HCT116 (cell line): ENCODE results near the gene KIAA1328. TPM values are rescaled to one million over a fixed set of nuclear protein-coding genes. Genes with fewer than 3 reads are reported as not detected.

Experiments used
- ATAC-seq: fragments of 200-7000 bp; cut with Tn5 transposase; 2 replicates; pipeline ENCODE4 v1.9.1; 2020; ENCODE audit warnings: mild to moderate bottlenecking, moderate library complexity
- BruUV-seq: library from RNA; stranded (reverse); fragments of 400-500 nt; replicated peaks from 2 replicates; lab custom pipeline; 2021; lab: Mats Ljungman, UMichigan
- CTCF ChIA-PET: fragments of 300-600 bp; sonication (Branson Sonifier 250); formaldehyde crosslinking; loops from one replicate; lab custom pipeline; 2021; ENCODE audit warnings: antibody characterized with exemption; lab: Charles Lee
- POLR2A ChIA-PET: fragments of 300-600, 350-600 bp; sonication (Branson Sonifier 250); formaldehyde crosslinking; loops from one replicate; lab custom pipeline; 2021; ENCODE audit warnings: antibody characterized with exemption; lab: Charles Lee
- RAD21 ChIA-PET, 2 experiments: fragments of 300-600 bp; sonication (Branson Sonifier 250); formaldehyde crosslinking; loops; one replicate each; lab custom pipeline; 2023; ENCODE audit warnings: low total read pairs in 2 of 2; ENCODE audit not compliant: uncharacterized antibody in 2 of 2, unreplicated experiment in 2 of 2, low non-redundant PET in 1 of 2; lab: Charles Lee
- DNase-seq: peaks from one replicate; pipeline ENCODE4 v3.0.0-alpha.2; 2010; ENCODE audit warnings: low read depth, low spot score
- H2AFZ ChIP-seq: fragments of 200-600 bp; shearing (Covaris generic), sonication (generic); 2 replicates; pipeline ENCODE4 v1.6.1; 2017; ENCODE audit warnings: low read depth, mixed run types, mixed read lengths, antibody characterized with exemption, low read length; ENCODE audit not compliant: poor library complexity, severe bottlenecking
- H3K27ac ChIP-seq: 2 replicates; pipeline ENCODE4 v1.5.1; 2012; ENCODE audit warnings: low read depth, low read length
- H3K27me3 ChIP-seq: fragments of 200-600 bp; sonication (generic); 2 replicates; pipeline ENCODE4 v1.6.1; 2016; ENCODE audit warnings: mixed run types, low read length, mixed read lengths; ENCODE audit not compliant: insufficient read depth
- H3K36me3 ChIP-seq, 2 experiments: fragments of 200-500 bp in 1 of 2; fragments of 200-600 bp in 1 of 2; sonication (Bioruptor generic) in 1 of 2; sonication (generic) in 1 of 2; 2 replicates each; pipeline versions ENCODE4 v1.5.1 to v1.6.1; 2014 to 2016; ENCODE audit warnings: low read length in 2 of 2, inconsistent platforms in 1 of 2, mixed read lengths in 1 of 2, mixed run types in 1 of 2; ENCODE audit not compliant: insufficient read depth in 2 of 2, control insufficient read depth in 1 of 2
- H3K4me1 ChIP-seq, 2 experiments: fragments of 200-600 bp in 1 of 2; sonication (generic) in 1 of 2; 2 replicates each; pipeline versions ENCODE4 v1.5.1 to v1.6.1; 2012 to 2017; ENCODE audit warnings: low read length in 2 of 2, inconsistent platforms in 1 of 2, mild to moderate bottlenecking in 1 of 2, mixed read lengths in 1 of 2, mixed run types in 1 of 2, moderate library complexity in 1 of 2; ENCODE audit not compliant: insufficient read depth in 2 of 2, control insufficient read depth in 1 of 2
- H3K4me2 ChIP-seq: fragments of 200-600 bp; sonication (generic); 2 replicates; pipeline ENCODE4 v1.6.1; 2017; ENCODE audit warnings: mixed run types, low read length, mixed read lengths
- H3K4me3 ChIP-seq, 2 experiments: fragments of 200-600 bp in 1 of 2; sonication (generic) in 1 of 2; replicated peaks in 1 of 2; 2 replicates each; pipeline ENCODE4 v1.5.1; 2011 to 2016; ENCODE audit warnings: low read length in 2 of 2, control low read depth in 1 of 2, low read depth in 1 of 2, mild to moderate bottlenecking in 1 of 2, mixed read lengths in 1 of 2, mixed run types in 1 of 2
- H3K79me2 ChIP-seq: fragments of 200-600 bp; sonication (generic); 2 replicates; pipeline ENCODE4 v1.6.1; 2017; ENCODE audit warnings: mild to moderate bottlenecking, mixed run types, low read length, moderate library complexity, mixed read lengths; ENCODE audit not compliant: insufficient read depth
- H3K9ac ChIP-seq: fragments of 200-600 bp; sonication (generic); 2 replicates; pipeline ENCODE4 v1.6.1; 2016; ENCODE audit warnings: low read length, mixed read lengths
- H3K9me2 ChIP-seq: fragments of 200-600 bp; sonication (generic), shearing (Covaris generic); 2 replicates; pipeline ENCODE4 v1.6.1; 2017; ENCODE audit warnings: mixed run types, mild to moderate bottlenecking, moderate library complexity; ENCODE audit not compliant: insufficient read depth
- H3K9me3 ChIP-seq, 2 experiments: fragments of 200-500 bp in 1 of 2; fragments of 200-600 bp in 1 of 2; sonication (Bioruptor generic) in 1 of 2; sonication (generic) in 1 of 2; 2 replicates each; pipeline ENCODE4 v1.6.1; 2014 to 2017; ENCODE audit warnings: low read length in 2 of 2, mixed read lengths in 2 of 2, inconsistent platforms in 1 of 2, low read depth in 1 of 2, mild to moderate bottlenecking in 1 of 2, mixed run types in 1 of 2, moderate library complexity in 1 of 2; ENCODE audit not compliant: control insufficient read depth in 1 of 2, insufficient read depth in 1 of 2
- H4K20me1 ChIP-seq: fragments of 200-600 bp; sonication (generic), shearing (Covaris generic); 2 replicates; pipeline ENCODE4 v1.6.1; 2017; ENCODE audit warnings: mixed run types, mild to moderate bottlenecking, moderate library complexity; ENCODE audit not compliant: insufficient read depth
- CBX3 ChIP-seq: IDR thresholded peaks from 2 replicates; pipeline ENCODE4 v1.6.1; 2012; ENCODE audit warnings: low read depth
- ELF1 ChIP-seq: IDR thresholded peaks from 2 replicates; pipeline ENCODE4 v1.6.1; 2012; ENCODE audit warnings: low read depth, borderline replicate concordance
- POLR2A ChIP-seq: IDR thresholded peaks from 2 replicates; pipeline ENCODE4 v1.7.0; 2011; ENCODE audit warnings: borderline replicate concordance; ENCODE audit not compliant: insufficient read depth, insufficient read length; ENCODE audit errors: extremely low read depth
- POLR2AphosphoS5 ChIP-seq: IDR thresholded peaks from 2 replicates; pipeline ENCODE4 v1.6.1; 2011; ENCODE audit warnings: mild to moderate bottlenecking, low read depth, low read length, moderate library complexity
- RAD21 ChIP-seq: IDR thresholded peaks from 2 replicates; pipeline ENCODE4 v1.6.1; 2012; ENCODE audit warnings: low read depth, mild to moderate bottlenecking
- SIN3A ChIP-seq: IDR thresholded peaks from 2 replicates; pipeline ENCODE4 v1.6.1; 2012; ENCODE audit warnings: low read depth
- SP1 ChIP-seq: IDR thresholded peaks from 2 replicates; pipeline ENCODE4 v1.6.1; 2012; ENCODE audit warnings: low read depth
- TCF7L2 ChIP-seq: IDR thresholded peaks from 2 replicates; pipeline ENCODE4 v1.7.0; 2011; ENCODE audit warnings: borderline replicate concordance, inconsistent platforms; ENCODE audit not compliant: insufficient read depth, insufficient read length; ENCODE audit errors: extremely low read depth
- YY1 ChIP-seq: IDR thresholded peaks from 2 replicates; pipeline ENCODE4 v1.6.1; 2011; ENCODE audit warnings: low read length, low read depth, moderate library complexity, mild to moderate bottlenecking; ENCODE audit not compliant: insufficient replicate concordance; ENCODE audit errors: extremely low read depth
- ZNF274 ChIP-seq: fragments of 200-500 bp; sonication (Bioruptor generic); IDR thresholded peaks from 2 replicates; pipeline ENCODE4 v1.6.1; 2014; ENCODE audit warnings: mild to moderate bottlenecking, low read depth, low read length, inconsistent platforms
- intact Hi-C: fragments of 100-400 bp; cut with micrococcal nuclease; formaldehyde crosslinking; loops from 2 replicates; pipeline ENCODE4 v1.10.0; 2022
- total RNA-seq: library from RNA; stranded (reverse); gene quantifications from one replicate; pipeline ENCODE4 v1.2.1, GENCODE V29; 2021; ENCODE audit not compliant: unreplicated experiment
- TF ChIP-seq, protein P1 (sequence below): IDR thresholded peaks from 2 replicates; pipeline ENCODE4 v1.6.1; 2012
- TF ChIP-seq, protein P2 (sequence below): IDR thresholded peaks from 2 replicates; pipeline ENCODE4 v1.6.1; 2012; ENCODE audit warnings: low read depth
- TF ChIP-seq, protein P3 (sequence below): IDR thresholded peaks from 2 replicates; pipeline ENCODE4 v1.6.1; 2012
- TF ChIP-seq, protein P4 (sequence below), 3 experiments: fragments of 200-600 bp in 1 of 3; sonication (generic) in 1 of 3; IDR thresholded peaks in 2 of 3; conservative IDR thresholded peaks in 1 of 3; 2 replicates each; pipeline ENCODE4 v1.5.1; 2012 to 2017; ENCODE audit warnings: low read depth in 2 of 3, low read length in 2 of 3, antibody characterized with exemption in 1 of 3, borderline replicate concordance in 1 of 3, control low read depth in 1 of 3, mild to moderate bottlenecking in 1 of 3, mixed read lengths in 1 of 3, mixed run types in 1 of 3, moderate library complexity in 1 of 3; ENCODE audit not compliant: insufficient read depth in 1 of 3

KIAA1328 gene
- total RNA-seq, 1 experiment from 2014 or later: 5.2 TPM

DNA sequence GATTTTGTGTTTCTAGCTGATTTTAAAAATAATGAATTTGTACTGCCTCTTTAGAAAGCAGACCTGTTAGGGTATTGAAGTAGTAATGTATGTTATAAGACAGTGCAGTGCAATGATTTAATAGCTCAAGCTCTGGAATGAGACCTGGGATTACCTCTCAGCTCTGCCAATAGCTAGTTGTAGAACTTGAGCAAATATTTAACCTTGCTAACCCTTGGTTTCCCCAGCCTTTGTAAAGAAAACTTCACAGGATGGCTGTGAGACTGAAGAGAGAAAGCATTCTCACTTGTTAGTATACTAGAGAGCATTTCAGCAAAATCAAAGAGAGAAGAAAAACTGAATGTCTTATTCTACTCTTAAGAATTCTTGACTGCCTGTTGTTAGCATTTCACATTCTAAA lies 293.9 kb downstream of the KIAA1328 start:
- H3K9me3 ChIP-seq: no peaks in the 10 kb centered on the region
- ChIA-PET RAD21 (no interaction called here), CTCF (no interaction called here), POLR2A (no interaction called here)
- H4K20me1 ChIP-seq: no peaks in the 10 kb centered on the region
- no peak for DNase-seq
- no peak overlapping the region for H3K27ac ChIP-seq
- no peak overlapping the region for H3K4me2 ChIP-seq
- no peak overlapping the region for H3K4me3 ChIP-seq
- no peaks in the 10 kb centered on the region for H3K27me3 ChIP-seq
- no peak for ATAC-seq
- H3K9ac ChIP-seq: no peak overlapping the region
- intact Hi-C loops: no loop called here
- TF ChIP-seq, protein P1, sequence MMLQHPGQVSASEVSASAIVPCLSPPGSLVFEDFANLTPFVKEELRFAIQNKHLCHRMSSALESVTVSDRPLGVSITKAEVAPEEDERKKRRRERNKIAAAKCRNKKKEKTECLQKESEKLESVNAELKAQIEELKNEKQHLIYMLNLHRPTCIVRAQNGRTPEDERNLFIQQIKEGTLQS: no peak
- TF ChIP-seq TCF7L2: no peak
- no peak for TF ChIP-seq ZNF274
- TF ChIP-seq, protein P2, sequence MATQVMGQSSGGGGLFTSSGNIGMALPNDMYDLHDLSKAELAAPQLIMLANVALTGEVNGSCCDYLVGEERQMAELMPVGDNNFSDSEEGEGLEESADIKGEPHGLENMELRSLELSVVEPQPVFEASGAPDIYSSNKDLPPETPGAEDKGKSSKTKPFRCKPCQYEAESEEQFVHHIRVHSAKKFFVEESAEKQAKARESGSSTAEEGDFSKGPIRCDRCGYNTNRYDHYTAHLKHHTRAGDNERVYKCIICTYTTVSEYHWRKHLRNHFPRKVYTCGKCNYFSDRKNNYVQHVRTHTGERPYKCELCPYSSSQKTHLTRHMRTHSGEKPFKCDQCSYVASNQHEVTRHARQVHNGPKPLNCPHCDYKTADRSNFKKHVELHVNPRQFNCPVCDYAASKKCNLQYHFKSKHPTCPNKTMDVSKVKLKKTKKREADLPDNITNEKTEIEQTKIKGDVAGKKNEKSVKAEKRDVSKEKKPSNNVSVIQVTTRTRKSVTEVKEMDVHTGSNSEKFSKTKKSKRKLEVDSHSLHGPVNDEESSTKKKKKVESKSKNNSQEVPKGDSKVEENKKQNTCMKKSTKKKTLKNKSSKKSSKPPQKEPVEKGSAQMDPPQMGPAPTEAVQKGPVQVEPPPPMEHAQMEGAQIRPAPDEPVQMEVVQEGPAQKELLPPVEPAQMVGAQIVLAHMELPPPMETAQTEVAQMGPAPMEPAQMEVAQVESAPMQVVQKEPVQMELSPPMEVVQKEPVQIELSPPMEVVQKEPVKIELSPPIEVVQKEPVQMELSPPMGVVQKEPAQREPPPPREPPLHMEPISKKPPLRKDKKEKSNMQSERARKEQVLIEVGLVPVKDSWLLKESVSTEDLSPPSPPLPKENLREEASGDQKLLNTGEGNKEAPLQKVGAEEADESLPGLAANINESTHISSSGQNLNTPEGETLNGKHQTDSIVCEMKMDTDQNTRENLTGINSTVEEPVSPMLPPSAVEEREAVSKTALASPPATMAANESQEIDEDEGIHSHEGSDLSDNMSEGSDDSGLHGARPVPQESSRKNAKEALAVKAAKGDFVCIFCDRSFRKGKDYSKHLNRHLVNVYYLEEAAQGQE: no peak
- TF ChIP-seq SP1: no peak
- no peak for TF ChIP-seq POLR2A
- no peak for TF ChIP-seq ELF1
- TF ChIP-seq, protein P3, sequence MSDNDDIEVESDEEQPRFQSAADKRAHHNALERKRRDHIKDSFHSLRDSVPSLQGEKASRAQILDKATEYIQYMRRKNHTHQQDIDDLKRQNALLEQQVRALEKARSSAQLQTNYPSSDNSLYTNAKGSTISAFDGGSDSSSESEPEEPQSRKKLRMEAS: no peak
- TF ChIP-seq, protein P4, sequence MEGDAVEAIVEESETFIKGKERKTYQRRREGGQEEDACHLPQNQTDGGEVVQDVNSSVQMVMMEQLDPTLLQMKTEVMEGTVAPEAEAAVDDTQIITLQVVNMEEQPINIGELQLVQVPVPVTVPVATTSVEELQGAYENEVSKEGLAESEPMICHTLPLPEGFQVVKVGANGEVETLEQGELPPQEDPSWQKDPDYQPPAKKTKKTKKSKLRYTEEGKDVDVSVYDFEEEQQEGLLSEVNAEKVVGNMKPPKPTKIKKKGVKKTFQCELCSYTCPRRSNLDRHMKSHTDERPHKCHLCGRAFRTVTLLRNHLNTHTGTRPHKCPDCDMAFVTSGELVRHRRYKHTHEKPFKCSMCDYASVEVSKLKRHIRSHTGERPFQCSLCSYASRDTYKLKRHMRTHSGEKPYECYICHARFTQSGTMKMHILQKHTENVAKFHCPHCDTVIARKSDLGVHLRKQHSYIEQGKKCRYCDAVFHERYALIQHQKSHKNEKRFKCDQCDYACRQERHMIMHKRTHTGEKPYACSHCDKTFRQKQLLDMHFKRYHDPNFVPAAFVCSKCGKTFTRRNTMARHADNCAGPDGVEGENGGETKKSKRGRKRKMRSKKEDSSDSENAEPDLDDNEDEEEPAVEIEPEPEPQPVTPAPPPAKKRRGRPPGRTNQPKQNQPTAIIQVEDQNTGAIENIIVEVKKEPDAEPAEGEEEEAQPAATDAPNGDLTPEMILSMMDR (IDR thresholded peaks at IDR 0.05 in 2 of 3, conservative IDR thresholded peaks at IDR 0.05 in 1 of 3; ENCODE audit: borderline replicate concordance in 1 of 3, insufficient read depth in 1 of 3, low read depth in 2 of 3, low read length in 2 of 3): no peak
- no peak for TF ChIP-seq RAD21
- no peak for TF ChIP-seq CBX3
- TF ChIP-seq YY1: no peak
- TF ChIP-seq POLR2AphosphoS5: no peak
- no peak for TF ChIP-seq SIN3A
- H2AFZ ChIP-seq: no peak overlapping the region
- H3K9me2 ChIP-seq: no peaks in the 10 kb centered on the region
- H3K36me3 ChIP-seq: no peaks in the 10 kb centered on the region
- H3K4me1 ChIP-seq: no peaks in the 10 kb centered on the region
- H3K79me2 ChIP-seq: no peaks in the 10 kb centered on the region
- no TSS peak for BruUV-seq
